HepG2 (cell line): ENCODE measurements around the gene AOX1. TPM values are rescaled to one million over a fixed set of nuclear protein-coding genes. Genes with fewer than 3 reads are reported as not detected.

Experiments
- CEBPG ChIP-seq: IDR thresholded peaks from 2 replicates; pipeline ENCODE4 v1.6.1; 2016
- CSRNP2 ChIP-seq: sonication (generic); formaldehyde crosslinking; conservative IDR thresholded peaks from 2 replicates; pipeline ENCODE4 v1.8.0; 2022; ENCODE audit warnings: low read depth, missing genetic modification reagents
- ELF1 ChIP-seq: sonication (generic); formaldehyde crosslinking; IDR thresholded peaks from 2 replicates; pipeline ENCODE4 v1.4.0; 2020; ENCODE audit warnings: missing genetic modification reagents
- GPBP1L1 ChIP-seq: sonication (generic); formaldehyde crosslinking; IDR thresholded peaks from 2 replicates; pipeline ENCODE4 v1.5.0; 2020; ENCODE audit warnings: mild to moderate bottlenecking, missing genetic modification reagents
- HDAC2 ChIP-seq: sonication (generic); formaldehyde crosslinking; IDR thresholded peaks from 2 replicates; pipeline ENCODE4 v1.4.0; 2020; ENCODE audit warnings: missing genetic modification reagents
- JDP2 ChIP-seq: sonication (generic); formaldehyde crosslinking; IDR thresholded peaks from 2 replicates; pipeline ENCODE4 v1.8.1; 2022; ENCODE audit warnings: missing genetic modification reagents, borderline replicate concordance
- NR2F6 ChIP-seq, 2 experiments: IDR thresholded peaks; 2 replicates each; pipeline ENCODE4 v1.6.1; 2016; ENCODE audit warnings: antibody characterized with exemption in 1 of 2, mild to moderate bottlenecking in 1 of 2
- SOX5 ChIP-seq: IDR thresholded peaks from 2 replicates; pipeline ENCODE4 v1.6.1; 2016; ENCODE audit warnings: borderline replicate concordance
- TBL1XR1 ChIP-seq: fragments of 150-350 bp; IDR thresholded peaks from 2 replicates; pipeline ENCODE4 v1.6.1; 2014; ENCODE audit warnings: borderline replicate concordance, low read length; ENCODE audit not compliant: partially characterized antibody
- ZNF512B ChIP-seq: sonication (generic); formaldehyde crosslinking; IDR thresholded peaks from 2 replicates; pipeline ENCODE4 v1.5.1; 2020; ENCODE audit warnings: missing genetic modification reagents, mild to moderate bottlenecking, borderline replicate concordance
- ZSCAN9 ChIP-seq: IDR thresholded peaks from 2 replicates; pipeline ENCODE4 v1.6.1; 2016; ENCODE audit warnings: borderline replicate concordance
- polyA plus RNA-seq, 8 experiments: library from polyadenylated mRNA; depleted of rRNA in 3 of 8; stranded (reverse) in 7 of 8; unstranded in 1 of 8; fragments of >200 nt; fragmentation: Illumina TruSeq in 4 of 8; extraction: Trizol in 4 of 8; gene quantifications; 2 replicates each; pipeline versions ENCODE4 v1.2.1 to v1.2.3, GENCODE V29; 2011 to 2016; ENCODE audit warnings: low read depth in 4 of 8, missing spikeins in 1 of 8, mixed read lengths in 1 of 8; ENCODE audit not compliant: insufficient read depth in 1 of 8
- total RNA-seq, 5 experiments: library from RNA; depleted of rRNA; stranded (reverse); fragments of >200 nt; fragmentation: Illumina TruSeq; extraction: Trizol; gene quantifications; 2 replicates each; pipeline ENCODE4 v1.2.3, GENCODE V29; 2016; ENCODE audit warnings: low read depth in 1 of 5
- TF ChIP-seq, protein P1 (sequence below): sonication (generic); formaldehyde crosslinking; IDR thresholded peaks from 2 replicates; pipeline ENCODE4 v1.4.0; 2020; ENCODE audit warnings: missing genetic modification reagents
- TF ChIP-seq, protein P2 (sequence below): sonication (generic); formaldehyde crosslinking; conservative IDR thresholded peaks from 2 replicates; pipeline ENCODE4 v1.4.0; 2020; ENCODE audit warnings: mild to moderate bottlenecking, missing genetic modification reagents, moderate library complexity

AOX1 gene
- total and polyA plus RNA-seq, 2 of the 13 experiments (the other 11 are each of a cell fraction or from before 2014, with no cell fraction given): 9.2 to 18.0 TPM

- TF ChIP-seq, protein P1, sequence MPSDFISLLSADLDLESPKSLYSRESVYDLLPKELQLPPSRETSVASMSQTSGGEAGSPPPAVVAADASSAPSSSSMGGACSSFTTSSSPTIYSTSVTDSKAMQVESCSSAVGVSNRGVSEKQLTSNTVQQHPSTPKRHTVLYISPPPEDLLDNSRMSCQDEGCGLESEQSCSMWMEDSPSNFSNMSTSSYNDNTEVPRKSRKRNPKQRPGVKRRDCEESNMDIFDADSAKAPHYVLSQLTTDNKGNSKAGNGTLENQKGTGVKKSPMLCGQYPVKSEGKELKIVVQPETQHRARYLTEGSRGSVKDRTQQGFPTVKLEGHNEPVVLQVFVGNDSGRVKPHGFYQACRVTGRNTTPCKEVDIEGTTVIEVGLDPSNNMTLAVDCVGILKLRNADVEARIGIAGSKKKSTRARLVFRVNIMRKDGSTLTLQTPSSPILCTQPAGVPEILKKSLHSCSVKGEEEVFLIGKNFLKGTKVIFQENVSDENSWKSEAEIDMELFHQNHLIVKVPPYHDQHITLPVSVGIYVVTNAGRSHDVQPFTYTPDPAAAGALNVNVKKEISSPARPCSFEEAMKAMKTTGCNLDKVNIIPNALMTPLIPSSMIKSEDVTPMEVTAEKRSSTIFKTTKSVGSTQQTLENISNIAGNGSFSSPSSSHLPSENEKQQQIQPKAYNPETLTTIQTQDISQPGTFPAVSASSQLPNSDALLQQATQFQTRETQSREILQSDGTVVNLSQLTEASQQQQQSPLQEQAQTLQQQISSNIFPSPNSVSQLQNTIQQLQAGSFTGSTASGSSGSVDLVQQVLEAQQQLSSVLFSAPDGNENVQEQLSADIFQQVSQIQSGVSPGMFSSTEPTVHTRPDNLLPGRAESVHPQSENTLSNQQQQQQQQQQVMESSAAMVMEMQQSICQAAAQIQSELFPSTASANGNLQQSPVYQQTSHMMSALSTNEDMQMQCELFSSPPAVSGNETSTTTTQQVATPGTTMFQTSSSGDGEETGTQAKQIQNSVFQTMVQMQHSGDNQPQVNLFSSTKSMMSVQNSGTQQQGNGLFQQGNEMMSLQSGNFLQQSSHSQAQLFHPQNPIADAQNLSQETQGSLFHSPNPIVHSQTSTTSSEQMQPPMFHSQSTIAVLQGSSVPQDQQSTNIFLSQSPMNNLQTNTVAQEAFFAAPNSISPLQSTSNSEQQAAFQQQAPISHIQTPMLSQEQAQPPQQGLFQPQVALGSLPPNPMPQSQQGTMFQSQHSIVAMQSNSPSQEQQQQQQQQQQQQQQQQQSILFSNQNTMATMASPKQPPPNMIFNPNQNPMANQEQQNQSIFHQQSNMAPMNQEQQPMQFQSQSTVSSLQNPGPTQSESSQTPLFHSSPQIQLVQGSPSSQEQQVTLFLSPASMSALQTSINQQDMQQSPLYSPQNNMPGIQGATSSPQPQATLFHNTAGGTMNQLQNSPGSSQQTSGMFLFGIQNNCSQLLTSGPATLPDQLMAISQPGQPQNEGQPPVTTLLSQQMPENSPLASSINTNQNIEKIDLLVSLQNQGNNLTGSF (CRISPR knock-in tag): no peak
- peak; percentile 71; the same call in 1 of the 2 replicates for TF ChIP-seq CEBPG (CRISPR knock-in tag)
- TF ChIP-seq, protein P2, sequence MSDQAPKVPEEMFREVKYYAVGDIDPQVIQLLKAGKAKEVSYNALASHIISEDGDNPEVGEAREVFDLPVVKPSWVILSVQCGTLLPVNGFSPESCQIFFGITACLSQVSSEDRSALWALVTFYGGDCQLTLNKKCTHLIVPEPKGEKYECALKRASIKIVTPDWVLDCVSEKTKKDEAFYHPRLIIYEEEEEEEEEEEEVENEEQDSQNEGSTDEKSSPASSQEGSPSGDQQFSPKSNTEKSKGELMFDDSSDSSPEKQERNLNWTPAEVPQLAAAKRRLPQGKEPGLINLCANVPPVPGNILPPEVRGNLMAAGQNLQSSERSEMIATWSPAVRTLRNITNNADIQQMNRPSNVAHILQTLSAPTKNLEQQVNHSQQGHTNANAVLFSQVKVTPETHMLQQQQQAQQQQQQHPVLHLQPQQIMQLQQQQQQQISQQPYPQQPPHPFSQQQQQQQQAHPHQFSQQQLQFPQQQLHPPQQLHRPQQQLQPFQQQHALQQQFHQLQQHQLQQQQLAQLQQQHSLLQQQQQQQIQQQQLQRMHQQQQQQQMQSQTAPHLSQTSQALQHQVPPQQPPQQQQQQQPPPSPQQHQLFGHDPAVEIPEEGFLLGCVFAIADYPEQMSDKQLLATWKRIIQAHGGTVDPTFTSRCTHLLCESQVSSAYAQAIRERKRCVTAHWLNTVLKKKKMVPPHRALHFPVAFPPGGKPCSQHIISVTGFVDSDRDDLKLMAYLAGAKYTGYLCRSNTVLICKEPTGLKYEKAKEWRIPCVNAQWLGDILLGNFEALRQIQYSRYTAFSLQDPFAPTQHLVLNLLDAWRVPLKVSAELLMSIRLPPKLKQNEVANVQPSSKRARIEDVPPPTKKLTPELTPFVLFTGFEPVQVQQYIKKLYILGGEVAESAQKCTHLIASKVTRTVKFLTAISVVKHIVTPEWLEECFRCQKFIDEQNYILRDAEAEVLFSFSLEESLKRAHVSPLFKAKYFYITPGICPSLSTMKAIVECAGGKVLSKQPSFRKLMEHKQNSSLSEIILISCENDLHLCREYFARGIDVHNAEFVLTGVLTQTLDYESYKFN: peak; percentile 53
- TF ChIP-seq CSRNP2 (CRISPR knock-in tag): no peak
- TF ChIP-seq ZSCAN9 (CRISPR knock-in tag): peak; percentile 26; the same call in 1 of the 2 replicates
- TF ChIP-seq TBL1XR1: peak; percentile 45
- no peak for TF ChIP-seq ELF1
- no peak for TF ChIP-seq GPBP1L1
- TF ChIP-seq JDP2 (CRISPR knock-in tag): no peak
- TF ChIP-seq NR2F6 (IDR thresholded peaks at IDR 0.05): peak; percentile 91
- peak; percentile 89 for TF ChIP-seq NR2F6 (CRISPR knock-in tag; IDR thresholded peaks at IDR 0.05)
- no peak for TF ChIP-seq ZNF512B (CRISPR knock-in tag)
- peak; percentile 52 for TF ChIP-seq HDAC2 (CRISPR knock-in tag)
- peak; percentile 76 for TF ChIP-seq SOX5 (CRISPR knock-in tag)
Observed at GRCh38 chr2:200578778-200579177, 7.0 kb upstream of the AOX1 start (continued).
